ENCODE results near the gene LSP1. TPM values are rescaled to one million over a fixed set of nuclear protein-coding genes. Genes with fewer than 3 reads are reported as not detected.

LSP1 gene
- total and polyA plus RNA-seq, 10 donors: 136 to 422 (median 335) TPM

- peak; percentile 72 for DNase-seq
- Histone ChIP-seq H3K27ac (no peak within 1 kb of the TSS), H3K9me3 (no peaks in the 10 kb centered on the region), H3K4me1 (peaks cover 23 to 61% (median 43%) of the 10 kb centered on the region in 6 donors), H3K36me3 (no peaks in the 10 kb centered on the region), H3K27me3 (replicated peaks in 1 of 7) (peaks cover 0 to 34% (median 0%) of the 10 kb centered on the region in 7 donors), H3K4me3 (no peak within 1 kb of the TSS)
- no peak for TF ChIP-seq CTCF (IDR thresholded peaks at IDR 0.05 in 8 of 11, conservative IDR thresholded peaks at IDR 0.05 in 3 of 11)
- TF ChIP-seq POLR2AphosphoS5 (IDR thresholded peaks at IDR 0.05): no peak
- TF ChIP-seq POLR2A (IDR thresholded peaks at IDR 0.05): no peak
- intact Hi-C loops (cut with DNase I; ENCODE audit: low total_unique reads): loop anchor here (5.0 kb wide), 2 partner anchors 183 to 317 kb away; no protein-coding TSS in a partner anchor
- WGBS, 5 donors: 75 to 88% (median 80%) methylated on average over 16 to 26 of the region's 26 CpGs
Measured at GRCh38 chr11:1834779-1835670, 17.9 kb upstream of the LSP1 start, which contains the start of gene SYT8. Gene SYT8, plus strand, starts transcription at chr11:1834990. Its CDS starts 116 bp downstream, at chr11:1835106.

GRCh38 chr11:1835671-1836010 is 17.2 kb upstream of the LSP1 start:
- peaks cover 0 to 28% (median 0%) of the 10 kb centered on the region in 7 donors for H3K27me3 ChIP-seq (replicated peaks in 1 of 7)
- H3K9me3 ChIP-seq: no peaks in the 10 kb centered on the region
- H3K27ac ChIP-seq: no peak overlapping the region
- TF ChIP-seq POLR2A (IDR thresholded peaks at IDR 0.05) (no peak), CTCF (IDR thresholded peaks at IDR 0.05 in 8 of 11, conservative IDR thresholded peaks at IDR 0.05 in 3 of 11) (no peak), POLR2AphosphoS5 (IDR thresholded peaks at IDR 0.05) (no peak)
- peak; percentile 72 for DNase-seq
- WGBS, 5 donors: 71 to 92% (median 86%) methylated on average over 8 to 12 of the region's 12 CpGs
- no peaks in the 10 kb centered on the region for H3K36me3 ChIP-seq
- peaks cover 26 to 61% (median 49%) of the 10 kb centered on the region in 6 donors for H3K4me1 ChIP-seq
- intact Hi-C loops (cut with DNase I; ENCODE audit: low total_unique reads): loop anchor here (5.0 kb wide), 1 partner anchor 317 kb away; no protein-coding TSS in a partner anchor
- H3K4me3 ChIP-seq: no peak overlapping the region

- Histone ChIP-seq H3K27ac (no peak overlapping the region), H3K4me1 (peaks cover 26 to 65% (median 55%) of the 10 kb centered on the region in 6 donors), H3K9me3 (no peaks in the 10 kb centered on the region), H3K4me3 (no peak overlapping the region), H3K36me3 (no peaks in the 10 kb centered on the region), H3K27me3 (replicated peaks in 1 of 7) (peaks cover 0 to 22% (median 0%) of the 10 kb centered on the region in 7 donors)
- TF ChIP-seq POLR2AphosphoS5 (IDR thresholded peaks at IDR 0.05): no peak
- TF ChIP-seq POLR2A (IDR thresholded peaks at IDR 0.05): no peak
- no peak for TF ChIP-seq CTCF (IDR thresholded peaks at IDR 0.05 in 8 of 11, conservative IDR thresholded peaks at IDR 0.05 in 3 of 11)
- peak; percentile 82 for DNase-seq
- 82 to 93% (median 88%) methylated on average over 13 to 43 of the region's 43 CpGs for WGBS, 5 donors
- intact Hi-C loops (cut with DNase I; ENCODE audit: low total_unique reads): loop anchor here (5.0 kb wide), 1 partner anchor 316 kb away; no protein-coding TSS in a partner anchor
Measured at GRCh38 chr11:1836011-1836945, 16.6 kb upstream of the LSP1 start.
